HepG2 (cell line): ENCODE results near the gene WWTR1. TPM values are rescaled to one million over a fixed set of nuclear protein-coding genes. Genes with fewer than 3 reads are reported as not detected.
A peak's percentile ranks its signal among the peaks of the same experiment; 100 is the strongest.

ENCODE experiments used
- AKAP8 ChIP-seq: sonication (generic); formaldehyde crosslinking; IDR thresholded peaks from 2 replicates; pipeline ENCODE4 v1.5.1; 2020; ENCODE audit warnings: mild to moderate bottlenecking, missing genetic modification reagents
- ATM ChIP-seq: fragments of 450-650 bp; IDR thresholded peaks from 2 replicates; pipeline ENCODE4 v1.7.1; 2017; ENCODE audit warnings: mild to moderate bottlenecking, borderline replicate concordance
- CREB1 ChIP-seq, 2 experiments: fragments of 450-650 bp in 1 of 2; IDR thresholded peaks; 2 replicates each; pipeline ENCODE4 v1.6.1; 2016 to 2017; ENCODE audit warnings: control low read depth in 1 of 2, mild to moderate bottlenecking in 1 of 2, missing compliant biosample characterization in 1 of 2, missing genetic modification characterization in 1 of 2
- GLI4 ChIP-seq: sonication (generic); formaldehyde crosslinking; IDR thresholded peaks from 2 replicates; pipeline ENCODE4 v1.5.1; 2020; ENCODE audit warnings: missing genetic modification reagents, mild to moderate bottlenecking, moderate library complexity, borderline replicate concordance
- HOXA3 ChIP-seq: sonication (generic); formaldehyde crosslinking; IDR thresholded peaks from 2 replicates; pipeline ENCODE4 v1.5.0; 2020; ENCODE audit warnings: missing genetic modification reagents
- KDM1A ChIP-seq: IDR thresholded peaks from 2 replicates; pipeline ENCODE4 v1.6.1; 2016; ENCODE audit warnings: missing compliant biosample characterization
- NFYB ChIP-seq: sonication (generic); formaldehyde crosslinking; IDR thresholded peaks from 2 replicates; pipeline ENCODE4 v1.4.0; 2020; ENCODE audit warnings: missing genetic modification reagents
- PCBP2 ChIP-seq: fragments of 200-400 bp; formaldehyde crosslinking; optimal IDR thresholded peaks from 2 replicates; pipeline ENCODE3; 2018; ENCODE audit warnings: low read length, low read depth; ENCODE audit not compliant: poor library complexity, severe bottlenecking
- SALL1 ChIP-seq: sonication (generic); formaldehyde crosslinking; IDR thresholded peaks from 2 replicates; pipeline ENCODE4 v1.8.0; 2022; ENCODE audit warnings: mild to moderate bottlenecking, missing genetic modification reagents
- ZBTB20 ChIP-seq: sonication (generic); formaldehyde crosslinking; IDR thresholded peaks from 2 replicates; pipeline ENCODE4 v1.8.1; 2023; ENCODE audit warnings: missing genetic modification reagents, low read depth, mild to moderate bottlenecking, borderline replicate concordance
- ZNF557 ChIP-seq: sonication (generic); formaldehyde crosslinking; IDR thresholded peaks from 2 replicates; pipeline ENCODE4 v1.4.0; 2020; ENCODE audit warnings: missing genetic modification reagents
- polyA plus RNA-seq, 8 experiments: library from polyadenylated mRNA; depleted of rRNA in 3 of 8; stranded (reverse) in 7 of 8; unstranded in 1 of 8; fragments of >200 nt; fragmentation: Illumina TruSeq in 4 of 8; extraction: Trizol in 4 of 8; gene quantifications; 2 replicates each; pipeline versions ENCODE4 v1.2.1 to v1.2.3, GENCODE V29; 2011 to 2016; ENCODE audit warnings: low read depth in 4 of 8, missing spikeins in 1 of 8, mixed read lengths in 1 of 8; ENCODE audit not compliant: insufficient read depth in 1 of 8
- total RNA-seq, 5 experiments: library from RNA; depleted of rRNA; stranded (reverse); fragments of >200 nt; fragmentation: Illumina TruSeq; extraction: Trizol; gene quantifications; 2 replicates each; pipeline ENCODE4 v1.2.3, GENCODE V29; 2016; ENCODE audit warnings: low read depth in 1 of 5
- TF ChIP-seq, protein P1 (sequence below): IDR thresholded peaks from 2 replicates; pipeline ENCODE4 v1.6.1; 2016; ENCODE audit warnings: low read depth, missing genetic modification reagents, missing compliant biosample characterization
- TF ChIP-seq, protein P2 (sequence below), 2 experiments: sonication (generic) in 1 of 2; formaldehyde crosslinking in 1 of 2; IDR thresholded peaks; 2 replicates each; pipeline versions ENCODE4 v1.5.1 to v1.6.1; 2011 to 2020; ENCODE audit warnings: borderline replicate concordance in 1 of 2, low read depth in 1 of 2, low read length in 1 of 2, mild to moderate bottlenecking in 1 of 2, missing genetic modification reagents in 1 of 2, moderate library complexity in 1 of 2
- TF ChIP-seq, protein P3 (sequence below): sonication (generic); formaldehyde crosslinking; IDR thresholded peaks from 2 replicates; pipeline ENCODE4 v1.4.0; 2020; ENCODE audit warnings: missing genetic modification reagents
- TF ChIP-seq, protein P4 (sequence below): sonication (generic); formaldehyde crosslinking; IDR thresholded peaks from 2 replicates; pipeline ENCODE4 v1.4.0; 2020; ENCODE audit warnings: low read depth, mild to moderate bottlenecking, missing genetic modification reagents

WWTR1 gene
- total and polyA plus RNA-seq, 2 of the 13 experiments (the other 11 are each of a cell fraction or from before 2014, with no cell fraction given): 19.7 to 139 TPM

DNA sequence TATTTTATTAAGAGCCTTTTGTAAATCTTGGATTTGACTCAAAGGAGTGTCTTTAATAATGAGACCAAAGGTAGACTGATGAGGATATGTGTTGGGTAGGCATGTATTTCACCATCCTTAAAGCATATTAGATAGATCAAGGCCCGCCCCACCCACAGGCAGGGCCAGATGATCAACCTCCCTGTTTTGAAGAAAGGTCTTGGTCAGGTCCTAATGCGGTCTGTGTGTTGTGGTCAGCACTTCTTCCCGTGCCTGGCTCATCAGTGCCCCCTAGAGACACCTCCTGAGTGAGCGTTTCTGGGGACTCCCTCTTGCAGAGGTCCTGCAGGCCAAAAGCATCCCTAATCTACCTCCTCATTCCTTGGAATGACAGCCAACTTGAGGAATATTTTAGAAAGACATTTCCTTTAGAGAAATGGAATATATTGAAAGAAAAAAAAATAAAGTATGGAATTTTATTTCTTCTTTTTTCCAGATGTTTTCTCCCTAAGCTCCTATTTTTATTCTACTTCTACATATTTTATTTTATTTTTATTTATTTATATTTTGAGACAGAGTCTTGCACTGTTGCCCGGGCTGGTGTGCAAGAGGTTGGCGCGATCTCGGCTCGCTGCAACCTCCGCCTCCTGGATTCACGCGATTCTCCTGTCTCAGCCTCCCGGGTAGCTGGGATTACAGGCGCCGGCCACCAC, 177.4 kb downstream of the WWTR1 start (continued):
- TF ChIP-seq, protein P1, sequence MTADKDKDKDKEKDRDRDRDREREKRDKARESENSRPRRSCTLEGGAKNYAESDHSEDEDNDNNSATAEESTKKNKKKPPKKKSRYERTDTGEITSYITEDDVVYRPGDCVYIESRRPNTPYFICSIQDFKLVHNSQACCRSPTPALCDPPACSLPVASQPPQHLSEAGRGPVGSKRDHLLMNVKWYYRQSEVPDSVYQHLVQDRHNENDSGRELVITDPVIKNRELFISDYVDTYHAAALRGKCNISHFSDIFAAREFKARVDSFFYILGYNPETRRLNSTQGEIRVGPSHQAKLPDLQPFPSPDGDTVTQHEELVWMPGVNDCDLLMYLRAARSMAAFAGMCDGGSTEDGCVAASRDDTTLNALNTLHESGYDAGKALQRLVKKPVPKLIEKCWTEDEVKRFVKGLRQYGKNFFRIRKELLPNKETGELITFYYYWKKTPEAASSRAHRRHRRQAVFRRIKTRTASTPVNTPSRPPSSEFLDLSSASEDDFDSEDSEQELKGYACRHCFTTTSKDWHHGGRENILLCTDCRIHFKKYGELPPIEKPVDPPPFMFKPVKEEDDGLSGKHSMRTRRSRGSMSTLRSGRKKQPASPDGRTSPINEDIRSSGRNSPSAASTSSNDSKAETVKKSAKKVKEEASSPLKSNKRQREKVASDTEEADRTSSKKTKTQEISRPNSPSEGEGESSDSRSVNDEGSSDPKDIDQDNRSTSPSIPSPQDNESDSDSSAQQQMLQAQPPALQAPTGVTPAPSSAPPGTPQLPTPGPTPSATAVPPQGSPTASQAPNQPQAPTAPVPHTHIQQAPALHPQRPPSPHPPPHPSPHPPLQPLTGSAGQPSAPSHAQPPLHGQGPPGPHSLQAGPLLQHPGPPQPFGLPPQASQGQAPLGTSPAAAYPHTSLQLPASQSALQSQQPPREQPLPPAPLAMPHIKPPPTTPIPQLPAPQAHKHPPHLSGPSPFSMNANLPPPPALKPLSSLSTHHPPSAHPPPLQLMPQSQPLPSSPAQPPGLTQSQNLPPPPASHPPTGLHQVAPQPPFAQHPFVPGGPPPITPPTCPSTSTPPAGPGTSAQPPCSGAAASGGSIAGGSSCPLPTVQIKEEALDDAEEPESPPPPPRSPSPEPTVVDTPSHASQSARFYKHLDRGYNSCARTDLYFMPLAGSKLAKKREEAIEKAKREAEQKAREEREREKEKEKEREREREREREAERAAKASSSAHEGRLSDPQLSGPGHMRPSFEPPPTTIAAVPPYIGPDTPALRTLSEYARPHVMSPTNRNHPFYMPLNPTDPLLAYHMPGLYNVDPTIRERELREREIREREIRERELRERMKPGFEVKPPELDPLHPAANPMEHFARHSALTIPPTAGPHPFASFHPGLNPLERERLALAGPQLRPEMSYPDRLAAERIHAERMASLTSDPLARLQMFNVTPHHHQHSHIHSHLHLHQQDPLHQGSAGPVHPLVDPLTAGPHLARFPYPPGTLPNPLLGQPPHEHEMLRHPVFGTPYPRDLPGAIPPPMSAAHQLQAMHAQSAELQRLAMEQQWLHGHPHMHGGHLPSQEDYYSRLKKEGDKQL: no peak
- TF ChIP-seq, protein P2, sequence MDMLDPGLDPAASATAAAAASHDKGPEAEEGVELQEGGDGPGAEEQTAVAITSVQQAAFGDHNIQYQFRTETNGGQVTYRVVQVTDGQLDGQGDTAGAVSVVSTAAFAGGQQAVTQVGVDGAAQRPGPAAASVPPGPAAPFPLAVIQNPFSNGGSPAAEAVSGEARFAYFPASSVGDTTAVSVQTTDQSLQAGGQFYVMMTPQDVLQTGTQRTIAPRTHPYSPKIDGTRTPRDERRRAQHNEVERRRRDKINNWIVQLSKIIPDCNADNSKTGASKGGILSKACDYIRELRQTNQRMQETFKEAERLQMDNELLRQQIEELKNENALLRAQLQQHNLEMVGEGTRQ (IDR thresholded peaks at IDR 0.05; ENCODE audit: low read depth, low read length): no peak
- TF ChIP-seq, protein P2 (CRISPR knock-in tag; IDR thresholded peaks at IDR 0.05; ENCODE audit: borderline replicate concordance): no peak
- TF ChIP-seq SALL1 (CRISPR knock-in tag) (peak; percentile 84), AKAP8 (CRISPR knock-in tag) (no peak), ZNF557 (CRISPR knock-in tag) (no peak), ATM (no peak), HOXA3 (CRISPR knock-in tag) (peak; percentile 50; the same call in 1 of the 2 replicates), GLI4 (CRISPR knock-in tag) (no peak), KDM1A (CRISPR knock-in tag) (no peak), CREB1 (IDR thresholded peaks at IDR 0.05) (no peak), CREB1 (CRISPR knock-in tag; IDR thresholded peaks at IDR 0.05) (no peak), NFYB (CRISPR knock-in tag) (no peak), ZBTB20 (no peak), PCBP2 (no peak)
- TF ChIP-seq, protein P3, sequence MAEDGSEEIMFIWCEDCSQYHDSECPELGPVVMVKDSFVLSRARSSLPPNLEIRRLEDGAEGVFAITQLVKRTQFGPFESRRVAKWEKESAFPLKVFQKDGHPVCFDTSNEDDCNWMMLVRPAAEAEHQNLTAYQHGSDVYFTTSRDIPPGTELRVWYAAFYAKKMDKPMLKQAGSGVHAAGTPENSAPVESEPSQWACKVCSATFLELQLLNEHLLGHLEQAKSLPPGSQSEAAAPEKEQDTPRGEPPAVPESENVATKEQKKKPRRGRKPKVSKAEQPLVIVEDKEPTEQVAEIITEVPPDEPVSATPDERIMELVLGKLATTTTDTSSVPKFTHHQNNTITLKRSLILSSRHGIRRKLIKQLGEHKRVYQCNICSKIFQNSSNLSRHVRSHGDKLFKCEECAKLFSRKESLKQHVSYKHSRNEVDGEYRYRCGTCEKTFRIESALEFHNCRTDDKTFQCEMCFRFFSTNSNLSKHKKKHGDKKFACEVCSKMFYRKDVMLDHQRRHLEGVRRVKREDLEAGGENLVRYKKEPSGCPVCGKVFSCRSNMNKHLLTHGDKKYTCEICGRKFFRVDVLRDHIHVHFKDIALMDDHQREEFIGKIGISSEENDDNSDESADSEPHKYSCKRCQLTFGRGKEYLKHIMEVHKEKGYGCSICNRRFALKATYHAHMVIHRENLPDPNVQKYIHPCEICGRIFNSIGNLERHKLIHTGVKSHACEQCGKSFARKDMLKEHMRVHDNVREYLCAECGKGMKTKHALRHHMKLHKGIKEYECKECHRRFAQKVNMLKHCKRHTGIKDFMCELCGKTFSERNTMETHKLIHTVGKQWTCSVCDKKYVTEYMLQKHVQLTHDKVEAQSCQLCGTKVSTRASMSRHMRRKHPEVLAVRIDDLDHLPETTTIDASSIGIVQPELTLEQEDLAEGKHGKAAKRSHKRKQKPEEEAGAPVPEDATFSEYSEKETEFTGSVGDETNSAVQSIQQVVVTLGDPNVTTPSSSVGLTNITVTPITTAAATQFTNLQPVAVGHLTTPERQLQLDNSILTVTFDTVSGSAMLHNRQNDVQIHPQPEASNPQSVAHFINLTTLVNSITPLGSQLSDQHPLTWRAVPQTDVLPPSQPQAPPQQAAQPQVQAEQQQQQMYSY: no peak
- TF ChIP-seq, protein P4, sequence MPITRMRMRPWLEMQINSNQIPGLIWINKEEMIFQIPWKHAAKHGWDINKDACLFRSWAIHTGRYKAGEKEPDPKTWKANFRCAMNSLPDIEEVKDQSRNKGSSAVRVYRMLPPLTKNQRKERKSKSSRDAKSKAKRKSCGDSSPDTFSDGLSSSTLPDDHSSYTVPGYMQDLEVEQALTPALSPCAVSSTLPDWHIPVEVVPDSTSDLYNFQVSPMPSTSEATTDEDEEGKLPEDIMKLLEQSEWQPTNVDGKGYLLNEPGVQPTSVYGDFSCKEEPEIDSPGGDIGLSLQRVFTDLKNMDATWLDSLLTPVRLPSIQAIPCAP (CRISPR knock-in tag): no peak
